HG03039 (cell line): ENCODE measurements around the gene EPHA6.

Experiments
- ATAC-seq: cut with Tn5 transposase; IDR thresholded peaks from one replicate; pipeline ENCODE4 v1.9.1; 2021; ENCODE audit warnings: mild to moderate bottlenecking, moderate library complexity; ENCODE audit not compliant: unreplicated experiment

The EPHA6 gene

GRCh38 chr3:97764407-97765238 is 950.2 kb downstream of the EPHA6 start, which contains the start of gene ARL6:
TSS of gene ARL6 (plus strand) at chr3:97764758. CDS start at chr3:97768108, 3,350 bp downstream.
- ATAC-seq = peak; percentile 96

GRCh38 chr3:97765336-97765735 is 950.9 kb downstream of the EPHA6 start:
- no peak for ATAC-seq

GRCh38 chr3:97772926-97773325 is 958.5 kb downstream of the EPHA6 start:
- no peak for ATAC-seq

GRCh38 chr3:97778152-97778551 is 963.8 kb downstream of the EPHA6 start:
- no peak for ATAC-seq

- no peak for ATAC-seq
Observed at GRCh38 chr3:97793420-97794019, 979.1 kb downstream of the EPHA6 start.

- no peak for ATAC-seq
Observed at GRCh38 chr3:97795951-97796350, 981.6 kb downstream of the EPHA6 start.
